GM12874 (cell line): ENCODE data around the gene DIRAS1.

Experiments used
- CTCF ChIP-seq: IDR thresholded peaks from 2 replicates; pipeline ENCODE4 v1.5.1; 2011; ENCODE audit warnings: low read depth, mild to moderate bottlenecking, control low read depth, low read length, moderate library complexity; ENCODE audit not compliant: insufficient read depth

DIRAS1 gene

GRCh38 chr19:2720777-2721569 is at the start of gene DIRAS1:
DIRAS1 (minus strand) TSS chr19:2721372; CDS start chr19:2717806, 3,566 bp downstream.
- TF ChIP-seq CTCF, result no peak

- TF ChIP-seq CTCF, result no peak
These were observed 49.2 kb upstream of the DIRAS1 start for GRCh38 chr19:2770055-2771013.

- no peak for TF ChIP-seq CTCF
These were observed 48.0 kb upstream of the DIRAS1 start for GRCh38 chr19:2769218-2769617.

GRCh38 chr19:2768365-2769132 is 47.4 kb upstream of the DIRAS1 start:
- TF ChIP-seq CTCF, result no peak

- no peak for TF ChIP-seq CTCF
These were observed 46.5 kb upstream of the DIRAS1 start for GRCh38 chr19:2767688-2768087.

- TF ChIP-seq CTCF, result no peak
These were observed 45.6 kb upstream of the DIRAS1 start for GRCh38 chr19:2766594-2767372.
